PC-9 (cell line): ENCODE data around the gene NFKB1. TPM values are rescaled to one million over a fixed set of nuclear protein-coding genes. Genes with fewer than 3 reads are reported as not detected.
A peak's percentile ranks its signal among the peaks of the same experiment; 100 is the strongest.
"Not testable (repeated sequence)": the region's sequence is repeated elsewhere in the genome, so short reads cannot be mapped to it uniquely, and the experiment has no call there.

Experiments
- BruUV-seq: library from RNA; stranded (reverse); fragments of 400-500 nt; replicated peaks from 2 replicates; lab custom pipeline; 2021; lab: Mats Ljungman, UMichigan
- CTCF ChIA-PET: fragments of 300-600 bp; sonication (Branson Sonifier 250); formaldehyde crosslinking; loops from one replicate; lab custom pipeline; 2022; ENCODE audit warnings: antibody characterized with exemption; lab: Charles Lee
- POLR2A ChIA-PET: fragments of 300-600 bp; sonication (Branson Sonifier 250); formaldehyde crosslinking; loops from one replicate; lab custom pipeline; 2022; ENCODE audit warnings: antibody characterized with exemption; ENCODE audit not compliant: unreplicated experiment; lab: Charles Lee
- DNase-seq, 2 experiments: peaks; one replicate each; pipeline versions ENCODE4 v3.0.0 to v3.0.0-alpha.2; 2015 to 2022; ENCODE audit warnings: mixed read lengths in 1 of 2
- H2AFZ ChIP-seq: fragments of 200-600 bp; sonication (generic); 2 replicates; pipeline ENCODE4 v1.8.1; 2017; ENCODE audit warnings: antibody characterized with exemption
- H3F3A ChIP-seq: fragments of 200-600 bp; sonication (generic); 2 replicates; pipeline ENCODE4 v1.8.1; 2017; ENCODE audit warnings: antibody characterized with exemption, mild to moderate bottlenecking, low read depth; ENCODE audit not compliant: insufficient read depth
- H3K27ac ChIP-seq: fragments of 200-600 bp; sonication (generic); 2 replicates; pipeline ENCODE4 v1.6.1; 2016; ENCODE audit warnings: mixed run types
- H3K27me3 ChIP-seq: fragments of 200-600 bp; sonication (generic); 2 replicates; pipeline ENCODE4 v1.6.1; 2016; ENCODE audit warnings: low read depth, mixed run types; ENCODE audit not compliant: insufficient read depth
- H3K36me3 ChIP-seq: fragments of 200-600 bp; sonication (generic); 2 replicates; pipeline ENCODE4 v1.6.1; 2016; ENCODE audit warnings: low read depth, mixed run types
- H3K4me1 ChIP-seq: fragments of 200-600 bp; sonication (generic); replicated peaks from 2 replicates; pipeline ENCODE4 v1.6.1; 2016; ENCODE audit warnings: mixed run types; ENCODE audit not compliant: insufficient read depth
- H3K4me2 ChIP-seq: fragments of 200-600 bp; sonication (generic); 2 replicates; pipeline ENCODE4 v1.6.1; 2017; ENCODE audit warnings: mixed run types
- H3K4me3 ChIP-seq: fragments of 200-600 bp; sonication (generic); 2 replicates; pipeline ENCODE4 v1.6.1; 2016; ENCODE audit warnings: mixed run types
- H3K79me2 ChIP-seq: fragments of 200-600 bp; sonication (generic); 2 replicates; pipeline ENCODE4 v1.6.1; 2017; ENCODE audit warnings: low read depth, mixed run types
- H3K9me2 ChIP-seq: fragments of 200-600 bp; sonication (generic); 2 replicates; pipeline ENCODE4 v1.8.1; 2017; ENCODE audit warnings: mild to moderate bottlenecking; ENCODE audit not compliant: insufficient read depth
- H3K9me3 ChIP-seq: fragments of 200-600 bp; sonication (generic); 2 replicates; pipeline ENCODE4 v1.8.1; 2016; ENCODE audit warnings: low read depth; ENCODE audit not compliant: insufficient read depth
- H4K20me1 ChIP-seq: fragments of 200-600 bp; sonication (generic); 2 replicates; pipeline ENCODE4 v1.8.1; 2017; ENCODE audit not compliant: insufficient read depth
- CTCF ChIP-seq: fragments of 200-600 bp; sonication (generic); conservative IDR thresholded peaks from 2 replicates; pipeline ENCODE4 v1.6.1; 2017; ENCODE audit warnings: mixed run types, antibody characterized with exemption, mild to moderate bottlenecking, moderate library complexity
- EZH2 ChIP-seq: fragments of 200-600 bp; sonication (generic); IDR thresholded peaks from 2 replicates; pipeline ENCODE4 v1.8.0; 2017; ENCODE audit warnings: antibody characterized with exemption, low read depth
- intact Hi-C: fragments of 100-400 bp; cut with micrococcal nuclease; formaldehyde crosslinking; loops from one replicate; pipeline ENCODE4 v1.10.0; 2022; ENCODE audit not compliant: unreplicated experiment
- total RNA-seq: library from RNA; stranded (reverse); gene quantifications from 2 replicates; pipeline ENCODE4 v1.2.3, GENCODE V29; 2021

The NFKB1 gene
- total RNA-seq, 1 experiment from 2014 or later, result 11.6 TPM

- Histone ChIP-seq H3K9me2 (no peaks in the 10 kb centered on the region), H3K4me2 (no peak overlapping the region), H3K27me3 (no peaks in the 10 kb centered on the region), H3K79me2 (no peaks in the 10 kb centered on the region), H3K4me3 (no peak overlapping the region), H3K4me1 (no peaks in the 10 kb centered on the region), H2AFZ (no peak overlapping the region), H3K27ac (no peak overlapping the region), H3K9me3 (no peaks in the 10 kb centered on the region), H3K36me3 (no peaks in the 10 kb centered on the region), H4K20me1 (no peaks in the 10 kb centered on the region), H3F3A (no peaks in the 10 kb centered on the region)
- ChIA-PET CTCF (no interaction called here), POLR2A (no interaction called here)
- DNase-seq, result no peak
- BruUV-seq, result no TSS peak
- intact Hi-C loops, result no loop called here
- no peak for TF ChIP-seq EZH2
These were observed 111.7 kb downstream of the NFKB1 start for GRCh38 chr4:102612824-102613366.

GRCh38 chr4:102614801-102615200 lies 113.6 kb downstream of the NFKB1 start:
- no TSS peak for BruUV-seq
- H3K27ac ChIP-seq, result no peak overlapping the region
- CTCF ChIA-PET, result no interaction called here
- H3K9me3 ChIP-seq, result no peaks in the 10 kb centered on the region
- no peaks in the 10 kb centered on the region for H3K36me3 ChIP-seq
- TF ChIP-seq EZH2 (no peak), CTCF (no peak)
- H3K4me3 ChIP-seq, result no peak overlapping the region
- H3K4me2 ChIP-seq, result no peak overlapping the region
- H3K27me3 ChIP-seq, result no peaks in the 10 kb centered on the region
- no peaks in the 10 kb centered on the region for H4K20me1 ChIP-seq
- no peaks in the 10 kb centered on the region for H3F3A ChIP-seq
- no peak overlapping the region for H2AFZ ChIP-seq
- H3K4me1 ChIP-seq, result no peaks in the 10 kb centered on the region
- intact Hi-C loops, result no loop called here
- no peaks in the 10 kb centered on the region for H3K9me2 ChIP-seq
- POLR2A ChIA-PET, result no interaction called here
- H3K79me2 ChIP-seq, result no peaks in the 10 kb centered on the region
- no peak for DNase-seq

- H3K4me1 ChIP-seq, result peaks cover 11% of the 10 kb centered on the region
- BruUV-seq, result no TSS peak
- H4K20me1 ChIP-seq, result no peaks in the 10 kb centered on the region
- peaks cover 9% of the 10 kb centered on the region; the same call in 1 of the 2 replicates for H3F3A ChIP-seq
- POLR2A ChIA-PET, result interaction anchor here (0.6 kb wide), 1 partner anchor 352 kb away, joined by 3 read pairs; no protein-coding TSS in a partner anchor
- no peak overlapping the region for H2AFZ ChIP-seq
- H3K27ac ChIP-seq, result no peak overlapping the region
- no peaks in the 10 kb centered on the region for H3K9me3 ChIP-seq
- no peak for DNase-seq
- H3K4me2 ChIP-seq, result no peak overlapping the region
- H3K36me3 ChIP-seq, result no peaks in the 10 kb centered on the region
- intact Hi-C loops, result no loop called here
- TF ChIP-seq EZH2 (no peak), CTCF (no peak)
- CTCF ChIA-PET, result no interaction called here
- no peaks in the 10 kb centered on the region for H3K79me2 ChIP-seq
- H3K27me3 ChIP-seq, result no peaks in the 10 kb centered on the region
- H3K4me3 ChIP-seq, result no peak overlapping the region
- no peaks in the 10 kb centered on the region for H3K9me2 ChIP-seq
These were observed 115.5 kb downstream of the NFKB1 start for GRCh38 chr4:102616636-102617035.

- H3K4me3 ChIP-seq, H3K27me3 ChIP-seq, H3K36me3 ChIP-seq, H3K9me2 ChIP-seq, H2AFZ ChIP-seq, H3K4me2 ChIP-seq, DNase-seq, CTCF ChIA-PET, H3F3A ChIP-seq, POLR2A ChIA-PET, H4K20me1 ChIP-seq, H3K9me3 ChIP-seq, BruUV-seq, intact Hi-C loops, H3K79me2 ChIP-seq, H3K27ac ChIP-seq: not testable (repeated sequence)
- peaks cover 12% of the 10 kb centered on the region for H3K4me1 ChIP-seq
These were observed 117.9 kb downstream of the NFKB1 start for GRCh38 chr4:102619021-102619420.

- ChIA-PET POLR2A (interaction anchor here (0.6 kb wide), 1 partner anchor 13 kb away, joined by 3 read pairs; no protein-coding TSS in a partner anchor), CTCF (interaction anchor here (0.6 to 1.2 kb wide), 6 partner anchors 25 to 412 kb away, joined by 3 to 8 read pairs (median 4); no protein-coding TSS in a partner anchor)
- H3K9me2 ChIP-seq, H3K36me3 ChIP-seq, BruUV-seq, H3K27me3 ChIP-seq, DNase-seq, H3K79me2 ChIP-seq, H2AFZ ChIP-seq, H3K9me3 ChIP-seq, H3F3A ChIP-seq, H4K20me1 ChIP-seq: not testable (repeated sequence)
- Histone ChIP-seq H3K27ac (peak overlapping the region; percentile 12; the same call in 1 of the 2 replicates), H3K4me3 (peak overlapping the region; percentile 25; the same call in 1 of the 2 replicates), H3K4me2 (peak overlapping the region; percentile 61), H3K4me1 (peaks cover 12% of the 10 kb centered on the region)
- intact Hi-C loops, result loop anchor here (1.0 to 10.0 kb wide), 7 partner anchors 175 to 472 kb away; partner anchors contain the start of genes CISD2 and UBE2D3
These were observed 118.8 kb downstream of the NFKB1 start for GRCh38 chr4:102619776-102620631.
